Fibroblast of upper back skin (primary cell): Measurements from ENCODE around the gene TESK1.
"Not testable (repeated sequence)": the region's sequence is repeated elsewhere in the genome, so short reads cannot be mapped to it uniquely, and the experiment has no call there.

Experiments
- DNase-seq: peaks from one replicate; pipeline ENCODE4 v3.0.0-alpha.2; 2013

The TESK1 gene

DNA sequence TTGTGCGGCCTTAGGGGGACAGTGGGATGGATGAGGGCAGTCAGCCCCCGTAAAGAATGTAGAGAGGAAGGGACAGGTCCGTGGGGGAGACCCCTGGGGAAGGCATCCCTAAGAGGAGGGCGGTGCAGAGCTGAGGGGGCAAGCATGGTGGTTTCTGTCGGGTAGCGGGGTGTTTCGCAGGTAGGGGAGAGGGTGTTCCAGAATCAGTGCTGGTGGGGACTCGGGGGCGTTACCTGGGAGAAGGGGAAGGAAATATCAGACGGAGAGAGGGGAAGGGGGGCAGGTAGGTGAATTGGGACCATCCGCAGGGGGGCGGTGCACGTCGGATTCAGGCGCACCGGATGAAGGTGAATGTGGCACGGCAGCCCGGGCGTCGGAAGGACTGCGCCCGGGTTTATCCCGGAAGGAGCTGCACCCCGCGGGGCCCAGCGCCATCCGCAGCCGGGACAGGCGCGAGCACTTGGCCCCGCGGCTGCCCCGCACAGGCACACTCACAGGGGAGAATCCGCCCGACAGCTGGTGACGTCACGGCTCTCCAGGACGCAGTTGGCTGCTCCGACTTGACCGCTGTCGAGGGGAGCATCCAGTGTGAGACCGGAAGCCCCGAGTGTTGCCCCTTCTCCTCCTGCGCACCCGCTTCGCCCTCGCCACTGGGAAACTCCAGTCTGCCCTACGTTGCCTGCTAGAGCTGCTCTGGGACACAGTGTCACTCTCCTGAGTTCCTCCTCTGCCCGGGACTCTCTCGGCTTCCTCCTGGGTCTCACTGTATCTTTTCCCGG lies 11.8 kb downstream of the TESK1 start:
- peak; percentile 54 for DNase-seq

DNA sequence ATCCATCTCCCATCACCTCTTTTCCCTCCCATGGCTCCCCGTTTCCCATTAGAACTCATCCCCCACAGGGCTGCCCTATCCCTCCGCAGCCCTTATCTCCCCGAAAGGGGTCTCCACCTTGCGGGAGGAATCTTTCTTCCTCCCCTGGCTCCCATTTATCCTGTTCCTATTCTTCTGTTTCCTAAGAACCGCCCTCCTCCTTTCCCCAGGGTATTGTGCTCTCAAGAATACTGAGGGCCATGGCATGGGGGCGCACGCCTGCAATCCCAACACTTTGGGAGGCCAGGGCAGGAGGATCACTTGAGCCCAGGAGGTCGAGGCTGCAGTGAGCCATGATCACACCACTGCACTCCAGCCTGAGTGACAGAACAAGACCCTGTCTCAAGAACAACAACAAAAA lies 12.5 kb downstream of the TESK1 start:
- no peak for DNase-seq

DNA sequence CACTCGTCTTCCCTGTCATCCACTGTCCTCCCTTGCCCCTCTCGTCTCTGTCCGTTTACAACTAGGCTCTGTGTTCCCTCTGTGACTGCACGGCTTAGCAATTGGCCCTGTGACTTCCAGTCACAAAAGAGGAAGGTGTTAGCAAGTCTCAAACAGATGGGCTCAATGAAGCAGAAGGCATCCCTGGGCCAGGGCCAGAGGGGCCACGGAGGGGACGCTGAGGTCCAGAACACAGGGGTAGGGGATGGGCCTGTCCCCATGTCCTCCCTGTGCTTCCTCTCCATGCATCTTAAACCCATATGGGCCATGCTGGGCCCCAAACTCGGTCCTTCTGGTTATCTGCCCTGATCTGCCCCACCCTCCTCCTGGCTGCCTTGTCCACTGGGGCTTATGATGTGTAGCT lies 13.3 kb downstream of the TESK1 start, which contains the start of gene CD72:
Gene CD72 (minus strand): TSS at position 89 of the 403 bp plus-strand sequence. CDS start 110 bp downstream, outside the sequence.
- DNase-seq, result no peak

DNA sequence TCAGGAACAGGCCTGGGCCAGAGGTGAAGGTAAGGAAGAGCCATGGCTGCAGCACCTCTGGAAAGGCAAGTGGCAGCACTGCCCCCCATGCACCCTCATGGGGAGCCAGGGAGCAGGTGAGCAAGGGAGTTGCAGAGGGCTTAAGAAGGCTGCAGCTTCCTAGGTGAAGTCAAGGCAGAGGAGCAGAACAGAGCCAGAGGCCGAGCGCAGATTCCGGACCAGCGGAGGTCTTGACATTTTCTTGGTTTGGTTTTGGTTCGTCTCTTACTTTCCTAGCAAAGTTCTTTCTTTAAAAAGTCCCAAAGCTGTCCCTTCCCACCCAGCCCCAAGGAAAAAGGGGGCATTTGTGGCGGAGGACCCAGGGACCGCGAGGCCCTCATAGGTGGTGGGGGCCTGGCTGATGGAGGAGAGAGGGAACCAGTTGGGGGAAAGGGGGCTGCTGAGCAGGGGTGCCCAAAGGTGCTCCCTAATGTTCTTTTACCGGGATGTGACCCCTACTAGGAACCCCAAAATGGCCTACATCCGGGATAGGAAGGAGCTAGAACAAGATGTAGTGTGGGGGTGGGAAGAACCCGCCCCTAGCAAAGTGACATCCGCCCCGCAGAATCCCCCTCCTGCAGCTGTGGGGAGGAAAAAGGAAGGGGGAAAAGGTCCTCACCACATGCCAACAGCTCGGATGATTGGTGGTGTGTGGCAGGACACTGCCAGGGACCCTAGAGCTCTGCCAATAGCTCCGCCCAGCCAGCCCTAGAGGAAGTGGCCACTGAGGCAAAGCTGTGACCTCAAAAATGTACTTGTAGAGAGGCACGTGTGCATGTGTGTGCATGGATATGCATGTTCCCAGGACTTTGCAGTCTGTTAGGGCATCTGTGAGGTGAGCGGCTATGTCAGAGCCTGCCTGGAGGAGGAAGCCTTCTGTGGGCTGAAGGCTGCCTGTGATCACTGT lies 14.1 kb downstream of the TESK1 start:
- DNase-seq, result no peak

DNA sequence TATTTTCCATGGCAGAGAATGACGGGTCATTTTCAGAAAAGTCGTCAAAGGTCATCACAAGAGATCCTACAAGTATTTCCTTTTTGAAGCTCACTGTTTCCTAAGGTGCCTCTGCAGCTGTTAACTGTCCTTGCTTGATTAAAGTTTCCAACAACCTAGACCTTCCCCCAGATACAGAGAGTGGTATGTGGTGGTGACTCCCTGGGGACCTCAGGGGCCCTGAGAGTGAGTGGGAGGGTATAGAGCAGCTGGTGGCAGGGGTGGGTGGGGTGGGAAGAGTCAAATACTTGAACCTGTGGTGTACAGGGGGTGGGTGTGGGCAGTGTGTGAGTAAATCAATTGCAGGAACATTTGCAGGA lies 14.7 kb downstream of the TESK1 start:
- no peak for DNase-seq

DNA sequence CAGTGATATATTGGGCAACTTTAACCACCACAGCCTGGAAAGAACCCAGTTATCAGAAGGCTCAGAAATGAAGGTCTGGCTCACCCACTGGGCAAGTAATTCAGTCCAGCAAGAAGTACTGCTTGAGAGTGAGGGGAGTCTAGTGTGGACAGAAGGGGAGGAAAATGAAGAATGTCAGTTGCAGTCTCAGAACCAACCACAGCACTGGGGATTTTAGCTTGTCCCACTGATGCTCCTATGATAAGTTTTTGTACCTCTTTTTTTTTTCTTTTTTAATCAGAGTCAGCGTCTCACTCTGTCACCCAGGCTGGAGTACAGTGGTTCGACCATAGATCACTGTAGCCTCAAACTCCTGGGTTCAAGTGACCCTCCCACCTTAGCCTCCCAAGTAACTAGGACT lies 22.5 kb downstream of the TESK1 start:
- no peak for DNase-seq

DNA sequence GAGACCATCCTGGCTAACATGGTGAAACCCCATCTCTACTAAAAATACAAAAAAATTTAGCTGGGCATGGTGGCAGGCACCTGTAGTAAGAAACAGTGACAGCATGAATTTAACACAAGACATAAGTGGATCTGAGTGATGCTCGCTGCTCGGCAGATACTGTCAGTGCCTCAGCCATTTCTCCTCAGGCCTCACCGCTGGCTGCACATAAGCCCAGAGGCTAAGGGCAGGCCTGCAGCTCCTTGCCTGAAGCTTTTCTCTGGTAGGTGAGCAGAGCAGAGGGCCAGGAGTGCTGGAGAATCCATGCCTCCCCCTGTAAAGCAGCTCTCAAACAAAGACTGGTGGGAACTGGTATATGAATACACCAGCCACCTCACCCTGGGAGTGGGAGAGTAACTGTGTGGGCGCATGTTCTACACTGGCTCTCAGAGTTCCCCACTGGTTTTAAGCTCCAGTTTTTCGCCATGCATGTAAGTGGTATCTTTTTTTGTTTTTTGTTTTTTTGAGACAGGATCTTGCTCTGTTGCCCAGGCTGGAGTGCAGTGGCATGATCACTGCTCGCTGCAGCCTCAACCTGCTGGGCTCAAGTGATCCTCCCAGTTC lies 23.4 kb downstream of the TESK1 start:
- no peak for DNase-seq

DNA sequence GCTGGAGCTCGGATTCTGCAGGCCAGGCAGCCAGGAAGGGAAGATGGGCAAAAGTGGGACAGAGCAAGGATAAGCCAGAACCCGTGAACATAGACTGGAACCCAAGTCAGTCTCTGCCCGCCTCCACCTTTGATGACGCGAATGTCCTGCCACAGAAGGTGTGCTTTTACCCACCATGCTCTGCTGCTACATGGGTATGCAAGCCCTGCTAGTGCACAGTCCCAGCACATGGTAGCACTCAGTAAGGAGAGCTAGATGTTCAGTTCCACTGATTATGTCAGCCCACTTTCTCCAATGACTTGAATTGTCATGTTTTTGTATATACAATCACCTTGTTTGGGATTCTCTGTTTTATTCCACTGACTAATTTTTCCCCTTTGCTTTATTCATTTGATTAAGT lies 24.5 kb downstream of the TESK1 start:
- no peak for DNase-seq

DNA sequence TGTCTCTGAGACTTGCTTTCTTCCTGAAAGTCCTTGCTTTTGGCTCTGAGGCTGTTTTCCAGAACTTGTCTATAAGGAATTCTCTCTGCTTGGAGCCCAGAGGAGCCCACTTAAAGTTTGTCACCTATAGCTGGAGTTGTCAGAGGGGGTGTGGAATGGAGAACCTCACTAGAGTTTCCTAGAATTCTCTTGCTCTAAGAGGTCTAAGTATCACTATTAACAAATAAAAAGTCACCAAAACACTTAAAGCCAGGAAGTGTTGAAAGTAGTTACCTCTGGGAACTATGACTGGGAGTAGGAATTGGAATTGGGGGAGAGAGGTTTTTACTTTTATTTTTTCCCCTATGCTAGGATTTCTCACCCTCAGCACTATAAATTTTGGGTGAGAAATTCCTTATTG lies 30.7 kb downstream of the TESK1 start:
- no peak for DNase-seq

DNA sequence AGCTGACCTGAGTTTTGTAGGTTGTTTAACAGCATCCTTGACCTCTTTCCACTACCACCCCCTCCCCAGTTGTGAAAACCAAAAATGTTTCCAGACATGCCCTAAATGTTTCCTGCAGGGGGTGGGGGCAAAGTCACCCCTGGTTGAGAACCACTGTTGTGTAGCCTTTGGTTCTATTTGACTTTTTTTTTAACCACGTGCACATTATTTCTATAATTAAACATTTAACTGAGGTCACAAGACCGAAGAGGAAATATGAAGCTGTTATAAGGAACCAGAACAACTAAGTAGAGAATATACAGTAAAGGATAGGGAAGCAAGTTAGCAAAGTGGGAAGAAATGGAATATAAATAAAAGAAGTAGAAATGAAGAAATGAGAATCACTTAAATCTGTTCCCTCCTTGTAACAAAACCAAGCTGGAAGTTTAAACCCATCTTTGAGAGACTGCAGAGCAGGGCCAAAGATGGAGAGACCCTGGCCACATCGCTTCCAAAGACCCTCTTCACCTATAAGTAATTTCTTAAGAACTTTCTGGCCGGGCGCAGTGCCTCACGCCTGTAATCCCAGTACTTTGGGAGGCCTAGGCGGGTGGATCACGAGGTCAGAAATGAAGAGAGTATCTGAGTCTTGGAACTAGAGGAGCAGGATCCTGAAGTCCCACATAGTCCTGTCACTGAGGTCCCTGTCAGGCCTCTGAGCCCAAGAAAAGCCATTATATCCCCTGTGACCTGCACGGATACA lies 31.2 kb downstream of the TESK1 start:
- DNase-seq, result no peak

DNA sequence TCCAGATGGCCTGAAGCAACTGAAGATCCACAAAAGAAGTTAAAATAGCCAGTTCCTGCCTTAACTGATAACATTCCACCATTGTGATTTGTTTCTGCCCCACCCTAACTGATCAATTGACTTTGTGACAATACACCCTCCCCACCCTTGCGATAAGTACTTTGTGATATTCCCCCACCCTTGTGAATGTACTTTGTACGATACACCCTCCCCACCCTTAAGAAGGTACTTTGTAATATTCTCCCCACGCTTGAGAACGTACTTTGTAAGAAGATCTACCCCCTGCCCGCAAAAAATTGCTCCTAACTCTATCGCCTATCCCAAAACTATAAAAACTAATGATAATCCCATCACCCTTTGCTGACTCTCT lies 31.8 kb downstream of the TESK1 start:
- DNase-seq, result not testable (repeated sequence)

DNA sequence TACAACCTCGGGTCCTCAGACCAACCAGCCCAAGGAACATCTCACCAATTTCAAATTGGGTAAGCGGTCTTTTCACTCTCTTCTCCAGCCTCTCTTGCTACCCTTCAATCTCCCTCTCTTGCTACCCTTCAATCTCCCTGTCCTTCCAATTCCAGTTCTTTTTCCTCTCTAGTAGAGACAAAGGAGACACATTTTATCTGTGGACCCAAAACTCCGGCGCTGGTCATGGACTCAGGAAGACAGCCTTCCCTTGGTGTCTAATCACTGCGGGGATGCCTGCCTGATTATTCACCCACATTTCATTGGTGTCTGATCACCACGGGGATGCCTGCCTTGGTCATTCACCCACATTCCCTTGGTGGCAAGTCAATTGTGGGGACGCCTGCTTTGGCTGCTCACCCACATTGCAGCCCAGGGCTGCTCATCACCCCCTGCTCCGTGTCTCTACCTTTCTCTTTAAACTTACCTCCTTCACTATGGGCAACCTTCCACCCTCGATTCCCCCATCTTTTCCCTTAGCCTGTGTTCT lies 32.4 kb downstream of the TESK1 start:
- DNase-seq, result not testable (repeated sequence)

DNA sequence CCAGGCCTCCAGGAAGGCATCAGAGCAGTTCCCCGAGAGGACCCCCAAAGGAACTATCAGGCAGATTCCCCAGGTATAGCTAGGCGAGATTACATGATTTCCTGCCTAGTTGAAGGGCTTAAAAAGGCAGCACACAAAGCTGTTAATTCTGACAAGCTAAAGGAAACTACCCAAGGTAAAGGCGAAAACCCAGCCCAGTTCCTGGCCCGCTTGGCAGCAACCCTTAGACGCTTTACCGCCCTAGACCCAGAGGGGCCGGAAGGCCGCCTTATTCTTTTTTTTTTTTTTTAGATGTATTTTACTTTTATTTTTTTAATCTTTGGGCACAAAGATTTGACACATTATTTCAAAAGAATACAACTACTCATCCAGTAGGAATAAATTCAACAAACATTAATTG lies 33.7 kb downstream of the TESK1 start:
- not testable (repeated sequence) for DNase-seq

DNA sequence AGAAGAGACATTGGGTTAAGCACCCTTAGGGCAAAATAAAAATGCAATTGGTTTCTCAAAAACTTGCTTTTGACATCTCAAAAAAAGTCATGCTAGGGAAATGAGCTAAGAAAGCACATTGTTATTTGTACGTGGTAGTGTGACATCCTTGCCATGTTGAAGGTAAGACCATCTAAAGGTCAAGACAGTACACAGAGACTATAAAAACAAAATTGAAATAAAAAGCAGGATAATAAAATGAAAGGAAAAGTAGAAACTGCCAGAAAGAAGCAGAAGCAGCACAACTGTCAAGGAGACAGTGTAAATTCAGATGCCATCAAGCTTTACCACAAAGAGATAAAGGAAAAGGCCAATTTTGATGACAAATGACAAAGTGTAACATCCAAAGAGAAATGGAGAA lies 34.2 kb downstream of the TESK1 start:
- not testable (repeated sequence) for DNase-seq

DNA sequence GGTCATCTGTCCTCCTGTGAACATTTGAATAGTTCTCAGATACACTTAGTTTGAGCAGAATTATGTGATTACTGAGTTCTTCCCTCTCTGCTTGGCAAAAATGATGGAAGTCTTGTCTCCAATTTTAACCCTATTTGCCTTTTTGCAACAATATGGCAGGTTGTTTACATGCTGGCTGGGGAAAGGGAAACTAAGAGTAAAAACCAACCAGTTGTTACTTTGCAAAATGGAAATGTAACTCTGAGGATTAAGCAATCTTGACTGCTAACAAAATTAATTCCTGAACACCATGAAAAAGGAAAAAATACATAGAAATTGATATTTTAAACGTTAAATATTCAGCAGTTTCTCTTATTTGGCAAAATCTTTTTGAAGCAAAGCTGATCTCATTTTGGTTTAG lies 34.6 kb downstream of the TESK1 start:
- no peak for DNase-seq

DNA sequence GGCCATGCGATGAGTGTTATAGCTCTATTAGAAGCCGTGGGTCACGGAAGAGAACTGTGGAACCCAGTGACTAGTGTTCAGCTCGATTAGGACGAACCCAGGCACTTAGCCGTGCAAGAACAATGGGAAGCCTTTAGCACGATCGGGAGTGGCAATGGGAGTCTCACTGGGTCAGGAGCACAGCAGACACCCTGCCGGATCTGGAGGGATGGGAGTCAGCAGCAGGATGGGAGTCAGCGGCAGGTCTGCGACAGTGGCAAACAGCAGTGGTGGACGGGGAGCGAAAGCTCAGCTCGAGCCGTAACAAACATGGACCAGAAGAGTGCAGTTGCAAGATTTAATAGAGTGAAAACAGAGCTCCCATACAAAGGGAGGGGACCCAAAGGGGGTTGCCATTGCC lies 35.4 kb downstream of the TESK1 start:
- not testable (repeated sequence) for DNase-seq

DNA sequence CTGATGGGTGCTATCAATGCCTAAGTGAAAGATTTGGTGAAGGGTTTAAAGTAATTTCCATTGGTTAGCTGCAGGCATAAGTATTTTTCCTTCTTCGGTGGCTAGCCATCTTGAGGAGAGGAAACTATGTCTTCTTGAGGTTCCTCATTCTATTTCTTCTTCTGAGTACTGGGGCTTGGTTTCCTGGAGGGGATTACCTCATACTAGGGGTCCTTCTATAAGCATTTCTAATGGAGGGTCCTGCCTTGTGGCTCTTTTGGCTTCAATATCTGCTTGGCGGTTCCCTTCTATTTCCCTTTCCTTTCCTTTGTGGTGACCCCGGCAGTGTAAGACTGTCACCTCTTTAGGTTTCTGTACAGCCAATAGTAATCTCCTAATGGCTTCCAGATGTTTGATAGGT lies 36.4 kb downstream of the TESK1 start:
- DNase-seq, result not testable (repeated sequence)

DNA sequence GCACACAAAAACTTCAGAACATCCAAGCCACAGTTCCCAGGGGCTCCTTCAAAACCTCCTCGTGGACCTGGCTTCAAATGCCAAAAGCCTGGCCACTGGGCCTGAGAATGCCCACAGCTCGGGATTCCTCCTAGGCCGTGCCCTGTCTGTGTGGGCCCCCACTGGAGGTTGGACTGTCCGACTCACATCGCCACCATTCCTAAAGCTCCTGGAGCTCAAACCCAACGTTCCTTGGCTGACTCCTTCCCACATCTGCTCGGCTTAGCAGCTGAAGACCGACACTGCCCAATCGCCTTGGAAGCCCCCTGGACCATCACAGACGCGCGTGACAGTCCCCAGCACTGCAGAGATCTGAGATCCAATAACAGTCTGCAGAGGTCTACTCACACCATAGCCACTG lies 38.0 kb downstream of the TESK1 start:
- no peak for DNase-seq

DNA sequence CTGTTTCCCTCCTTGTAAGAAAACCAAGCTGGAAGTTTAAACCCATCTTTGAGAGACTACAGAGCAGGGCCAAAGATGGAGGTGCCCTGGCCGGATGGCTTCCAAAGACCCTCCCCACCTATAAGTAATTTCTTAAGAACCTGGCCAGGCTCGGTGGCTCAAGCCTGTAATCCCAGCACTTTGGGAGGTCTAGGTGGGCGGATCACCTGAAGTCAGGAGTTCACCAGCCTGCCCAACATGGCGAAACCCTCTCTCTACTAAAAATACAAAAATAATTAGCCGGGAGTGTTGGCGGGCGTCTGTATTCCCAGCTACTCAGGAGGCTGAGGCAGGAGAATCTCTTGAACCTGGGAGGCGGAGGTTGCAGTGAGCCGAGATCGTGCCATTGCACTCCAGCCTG lies 40.7 kb downstream of the TESK1 start:
- DNase-seq, result not testable (repeated sequence)

DNA sequence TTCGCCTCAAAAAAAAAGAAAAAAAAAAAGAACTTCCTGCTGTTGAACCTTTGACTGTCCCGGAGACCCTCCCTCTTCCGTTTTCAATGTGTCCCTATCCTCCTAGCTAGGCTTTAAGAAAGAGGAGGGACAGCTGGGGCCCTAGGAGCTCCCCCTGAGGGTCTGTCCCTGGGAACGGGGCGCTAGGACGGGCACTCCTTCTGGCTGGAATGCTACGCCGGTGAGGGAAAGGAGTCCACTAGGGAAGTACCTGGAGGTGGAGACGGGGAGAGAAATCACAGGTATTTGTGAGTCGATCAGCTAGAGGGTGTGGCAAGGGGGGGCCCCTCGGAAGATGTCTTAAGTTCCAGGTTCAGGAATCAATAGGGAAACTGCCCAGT lies 41.1 kb downstream of the TESK1 start:
- DNase-seq, result no peak

DNA sequence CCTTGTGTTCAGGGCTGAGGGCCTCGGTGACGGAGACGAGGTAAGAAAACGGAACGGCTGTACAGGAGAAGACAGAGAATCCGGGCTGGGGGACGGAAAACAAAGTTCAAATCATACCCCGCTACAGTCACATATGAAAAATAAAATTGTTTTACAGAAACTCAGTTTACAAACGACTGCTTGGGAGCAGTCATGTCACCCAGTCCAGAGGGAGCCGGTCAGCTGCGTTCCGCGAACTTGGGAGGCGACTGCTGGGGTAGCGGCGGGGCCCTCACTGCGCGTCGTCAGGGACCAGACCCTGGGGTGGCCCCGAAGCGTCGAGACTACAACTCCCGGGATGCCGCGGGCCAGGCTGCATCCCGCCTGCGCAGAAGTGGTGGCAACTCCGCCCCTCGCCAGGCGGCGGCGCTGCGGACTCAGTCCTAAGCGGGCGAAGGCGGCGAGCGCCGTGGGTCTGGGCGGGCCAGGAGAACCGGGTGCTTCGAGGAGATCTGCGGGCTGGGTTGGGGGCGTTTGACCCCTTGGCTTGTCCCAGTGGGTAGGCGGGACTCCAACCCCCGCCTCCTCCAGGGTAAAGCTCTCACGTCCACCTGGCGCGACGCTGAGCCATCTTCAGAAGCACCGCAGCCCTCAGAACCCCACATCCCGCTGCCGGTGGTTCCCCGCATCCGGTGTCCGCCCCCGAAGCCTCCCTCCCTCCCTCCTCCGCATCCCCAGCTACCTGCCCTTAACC lies 41.6 kb downstream of the TESK1 start:
- DNase-seq, result peak; percentile 83
